MM.1S (cell line): ENCODE results near the gene HAUS5.

Experiments
- EZH2 ChIP-seq: fragments of 300-600 bp; sonication (generic); optimal IDR thresholded peaks from 2 replicates; pipeline ENCODE3; 2017; ENCODE audit warnings: low read depth, mild to moderate bottlenecking, antibody characterized with exemption, low read length, mixed read lengths
- EZH2phosphoT487 ChIP-seq: fragments of 300-600 bp; sonication (generic); IDR thresholded peaks from 2 replicates; pipeline ENCODE4 v1.6.1; 2018; ENCODE audit warnings: antibody characterized with exemption, low read length
- TF ChIP-seq, protein P1 (sequence below): fragments of 300-600 bp; sonication (generic); IDR thresholded peaks from 2 replicates; pipeline ENCODE4 v1.5.1; 2016; ENCODE audit warnings: antibody characterized with exemption, low read length, mixed read lengths

DNA sequence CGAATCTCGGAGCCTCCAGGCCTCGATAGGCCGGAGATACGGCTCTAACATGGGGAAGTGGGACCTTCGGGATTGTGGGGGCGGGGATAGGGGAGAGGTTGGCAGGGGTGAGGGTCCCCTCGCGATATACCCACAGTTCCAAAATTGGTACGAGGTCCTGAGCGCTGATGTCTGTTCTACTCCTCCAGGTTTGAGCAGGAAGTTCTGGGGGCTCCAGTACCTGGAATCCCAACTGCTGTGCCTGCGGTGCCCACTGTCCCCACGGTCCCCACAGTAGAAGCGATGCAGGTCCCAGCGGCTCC, 16.7 kb downstream of the HAUS5 start:
- TF ChIP-seq, protein P1, sequence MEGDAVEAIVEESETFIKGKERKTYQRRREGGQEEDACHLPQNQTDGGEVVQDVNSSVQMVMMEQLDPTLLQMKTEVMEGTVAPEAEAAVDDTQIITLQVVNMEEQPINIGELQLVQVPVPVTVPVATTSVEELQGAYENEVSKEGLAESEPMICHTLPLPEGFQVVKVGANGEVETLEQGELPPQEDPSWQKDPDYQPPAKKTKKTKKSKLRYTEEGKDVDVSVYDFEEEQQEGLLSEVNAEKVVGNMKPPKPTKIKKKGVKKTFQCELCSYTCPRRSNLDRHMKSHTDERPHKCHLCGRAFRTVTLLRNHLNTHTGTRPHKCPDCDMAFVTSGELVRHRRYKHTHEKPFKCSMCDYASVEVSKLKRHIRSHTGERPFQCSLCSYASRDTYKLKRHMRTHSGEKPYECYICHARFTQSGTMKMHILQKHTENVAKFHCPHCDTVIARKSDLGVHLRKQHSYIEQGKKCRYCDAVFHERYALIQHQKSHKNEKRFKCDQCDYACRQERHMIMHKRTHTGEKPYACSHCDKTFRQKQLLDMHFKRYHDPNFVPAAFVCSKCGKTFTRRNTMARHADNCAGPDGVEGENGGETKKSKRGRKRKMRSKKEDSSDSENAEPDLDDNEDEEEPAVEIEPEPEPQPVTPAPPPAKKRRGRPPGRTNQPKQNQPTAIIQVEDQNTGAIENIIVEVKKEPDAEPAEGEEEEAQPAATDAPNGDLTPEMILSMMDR = no peak
- TF ChIP-seq EZH2 = no peak
- TF ChIP-seq EZH2phosphoT487 = no peak
